HFF-Myc (cell line): ENCODE results near the gene SLFN11.

Experiments used
- DNase-seq: peaks from one replicate; pipeline ENCODE4 v3.0.0-alpha.2; 2011; ENCODE audit warnings: low read depth; ENCODE audit errors: extremely low read depth
- H3K4me3 ChIP-seq: replicated peaks from 2 replicates; pipeline ENCODE4 v1.5.1; 2011; ENCODE audit warnings: low read depth, mild to moderate bottlenecking, control low read depth, low read length
- TF ChIP-seq, protein P1 (sequence below): IDR thresholded peaks from 2 replicates; pipeline ENCODE4 v1.5.1; 2012; ENCODE audit warnings: mild to moderate bottlenecking, low read depth, low read length, control low read depth; ENCODE audit errors: missing control alignments

Gene SLFN11

DNA sequence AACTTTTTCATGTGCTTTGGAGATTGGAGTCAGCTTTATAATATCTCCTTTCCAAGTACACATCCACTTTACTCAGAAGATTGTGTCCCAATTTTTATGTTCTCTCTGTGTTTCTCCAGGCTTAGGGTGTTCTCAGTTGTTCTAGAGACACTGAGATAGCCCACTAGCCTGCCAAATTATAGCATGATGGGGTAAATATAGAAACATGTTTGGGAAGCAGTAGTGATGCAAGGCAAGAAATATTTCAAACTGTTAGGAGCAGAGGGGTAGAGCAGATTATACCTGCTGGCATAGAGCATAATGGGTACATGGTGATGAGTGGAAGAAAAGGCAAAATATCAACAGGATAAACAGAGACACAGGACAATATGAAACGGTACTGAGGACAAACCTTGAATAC is 12.4 kb downstream of the SLFN11 start:
- no peak overlapping the region for H3K4me3 ChIP-seq
- no peak for DNase-seq
- TF ChIP-seq, protein P1, sequence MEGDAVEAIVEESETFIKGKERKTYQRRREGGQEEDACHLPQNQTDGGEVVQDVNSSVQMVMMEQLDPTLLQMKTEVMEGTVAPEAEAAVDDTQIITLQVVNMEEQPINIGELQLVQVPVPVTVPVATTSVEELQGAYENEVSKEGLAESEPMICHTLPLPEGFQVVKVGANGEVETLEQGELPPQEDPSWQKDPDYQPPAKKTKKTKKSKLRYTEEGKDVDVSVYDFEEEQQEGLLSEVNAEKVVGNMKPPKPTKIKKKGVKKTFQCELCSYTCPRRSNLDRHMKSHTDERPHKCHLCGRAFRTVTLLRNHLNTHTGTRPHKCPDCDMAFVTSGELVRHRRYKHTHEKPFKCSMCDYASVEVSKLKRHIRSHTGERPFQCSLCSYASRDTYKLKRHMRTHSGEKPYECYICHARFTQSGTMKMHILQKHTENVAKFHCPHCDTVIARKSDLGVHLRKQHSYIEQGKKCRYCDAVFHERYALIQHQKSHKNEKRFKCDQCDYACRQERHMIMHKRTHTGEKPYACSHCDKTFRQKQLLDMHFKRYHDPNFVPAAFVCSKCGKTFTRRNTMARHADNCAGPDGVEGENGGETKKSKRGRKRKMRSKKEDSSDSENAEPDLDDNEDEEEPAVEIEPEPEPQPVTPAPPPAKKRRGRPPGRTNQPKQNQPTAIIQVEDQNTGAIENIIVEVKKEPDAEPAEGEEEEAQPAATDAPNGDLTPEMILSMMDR, result no peak

DNA sequence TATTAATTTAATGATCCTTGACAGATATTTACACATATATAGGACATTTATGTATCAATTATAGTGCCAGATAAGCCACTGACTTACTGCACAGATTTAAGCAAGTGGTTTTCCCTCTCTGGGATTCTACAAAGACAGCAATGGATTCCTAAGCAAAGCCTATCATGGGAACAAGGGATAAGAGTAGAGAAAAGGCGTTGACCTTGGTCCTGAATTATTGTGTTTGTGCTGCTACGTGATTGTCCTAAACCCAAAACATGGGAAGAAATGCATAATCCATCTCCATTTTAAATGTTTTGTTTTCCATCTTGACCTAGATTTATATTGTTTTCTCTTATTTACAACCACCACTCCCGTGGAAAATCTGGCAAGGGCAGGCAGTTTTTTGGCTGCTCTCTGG is 14.0 kb downstream of the SLFN11 start:
- TF ChIP-seq, protein P1, result no peak
- no peak overlapping the region for H3K4me3 ChIP-seq
- DNase-seq, result no peak

DNA sequence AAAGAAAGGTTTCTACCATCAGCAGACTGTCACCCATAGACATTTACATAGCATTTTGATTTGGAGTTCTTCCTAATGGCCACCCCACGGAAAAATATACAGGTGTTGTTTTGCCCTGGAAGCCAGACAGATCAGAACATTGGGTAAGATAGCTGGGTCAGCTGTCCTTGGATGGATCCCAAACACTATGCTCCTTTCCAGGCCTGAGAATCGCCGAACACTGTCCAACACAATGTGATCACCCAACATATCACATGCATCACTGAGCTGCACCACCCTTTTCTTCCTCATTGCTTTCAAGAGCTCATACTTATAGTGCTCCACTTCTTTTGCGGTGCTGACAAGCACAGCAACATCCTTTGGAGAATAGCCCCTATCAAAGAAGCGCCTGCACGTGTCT is 21.1 kb downstream of the SLFN11 start:
- no peak overlapping the region for H3K4me3 ChIP-seq
- TF ChIP-seq, protein P1, result no peak
- DNase-seq, result no peak

DNA sequence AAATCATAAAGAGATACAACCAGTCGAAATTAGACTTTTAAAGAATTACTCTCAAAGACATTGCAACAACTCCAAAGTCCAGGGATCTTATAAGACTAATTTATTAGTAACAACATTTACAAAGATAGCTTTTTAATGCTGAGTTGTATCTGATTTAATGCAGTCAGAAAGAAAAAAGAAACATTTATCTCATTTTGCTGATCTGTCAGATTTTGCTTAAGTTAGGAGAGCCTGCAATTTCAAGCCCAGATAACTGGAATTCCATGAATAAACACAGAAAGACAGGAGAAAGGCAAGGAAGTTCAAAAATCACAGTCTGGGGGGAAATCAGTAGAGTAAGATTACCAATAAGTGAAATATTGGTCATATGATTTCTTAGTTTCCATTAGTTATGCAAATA is 22.9 kb downstream of the SLFN11 start:
- no peak overlapping the region for H3K4me3 ChIP-seq
- TF ChIP-seq, protein P1, result no peak
- no peak for DNase-seq

DNA sequence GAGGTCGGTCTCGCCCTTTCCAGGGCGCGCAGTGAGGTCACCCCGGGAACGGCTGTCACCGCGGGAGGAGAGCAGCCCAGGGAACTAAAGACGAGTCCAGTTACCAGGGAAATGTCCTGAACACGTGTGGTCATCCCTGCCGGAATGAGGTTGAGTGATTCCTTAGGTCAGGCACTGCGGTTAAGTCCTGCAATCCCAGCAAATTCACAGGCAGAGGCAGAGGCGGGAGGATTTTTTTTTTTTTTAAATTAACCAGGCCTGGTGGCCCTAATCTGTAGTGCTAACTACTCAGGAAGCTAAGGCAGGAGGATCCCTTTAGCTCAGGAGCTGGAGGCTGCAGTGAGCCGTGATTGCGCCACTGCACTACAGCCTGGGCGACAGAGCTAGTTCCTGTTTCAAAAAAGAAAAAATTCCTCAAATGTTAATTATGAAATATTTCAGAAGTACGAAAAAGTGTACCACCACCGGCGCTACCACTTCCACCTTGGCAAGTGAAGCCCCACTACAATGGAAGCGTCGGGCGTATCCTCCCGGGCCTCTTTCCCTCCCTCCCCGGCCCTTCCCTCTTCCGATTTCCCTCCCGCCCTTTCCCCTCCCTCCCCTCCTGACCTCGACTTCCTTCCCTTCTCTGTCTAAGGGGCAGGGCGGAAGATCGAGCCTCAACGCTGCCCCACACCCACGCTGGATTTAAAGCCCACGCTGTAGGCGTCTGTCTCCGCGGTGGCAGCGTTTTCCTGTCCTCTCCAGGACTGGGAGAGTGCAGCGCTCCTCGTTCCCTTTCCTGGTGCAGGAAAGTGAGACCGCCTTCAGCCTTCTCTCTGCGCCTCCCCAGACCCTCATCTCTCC is 27.3 kb downstream of the SLFN11 start:
- H3K4me3 ChIP-seq, result peak overlapping the region; percentile 8
- TF ChIP-seq, protein P1, result no peak
- no peak for DNase-seq

DNA sequence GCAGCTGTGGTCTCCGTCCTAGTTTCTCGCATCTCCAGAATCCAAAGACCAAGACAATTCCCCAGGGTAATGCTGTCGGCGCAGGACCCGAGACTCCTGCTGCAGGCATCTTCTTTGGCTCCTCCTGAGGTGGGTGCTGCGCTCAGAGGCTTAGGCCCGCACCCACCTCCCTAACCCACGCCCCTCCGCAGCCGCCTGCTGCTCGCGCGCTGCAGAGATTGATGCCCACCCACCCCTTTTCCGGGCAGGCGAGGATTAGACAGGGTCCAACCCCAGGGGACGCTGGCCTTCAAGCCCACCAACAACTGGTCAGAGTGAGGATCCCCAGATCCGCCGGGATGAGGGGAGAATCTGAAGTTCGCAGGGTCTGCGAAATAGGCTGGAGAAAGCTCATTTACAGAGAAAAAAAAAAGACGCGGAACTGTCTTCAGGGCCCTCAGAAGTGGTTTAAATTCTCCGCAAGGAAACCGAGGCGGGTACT is 27.9 kb downstream of the SLFN11 start:
- TF ChIP-seq, protein P1, result no peak
- DNase-seq, result no peak
- H3K4me3 ChIP-seq, result peak overlapping the region; percentile 8
